Suprapubic skin (tissue), 4 donors: ENCODE data around the gene KRT71.

ENCODE experiments used
- EP300 ChIP-seq: sonication (generic); formaldehyde crosslinking; IDR thresholded peaks from one replicate; pipeline ENCODE4 v1.6.1; 2017; ENCODE audit warnings: antibody characterized with exemption
- POLR2A ChIP-seq, 2 donors: fragments of 450-650 bp; IDR thresholded peaks; one replicate each; pipeline ENCODE4 v1.6.1; 2017; ENCODE audit warnings: antibody characterized with exemption in 2 of 2, mild to moderate bottlenecking in 2 of 2, moderate library complexity in 2 of 2
- POLR2AphosphoS5 ChIP-seq, 3 donors: sonication (generic); formaldehyde crosslinking; IDR thresholded peaks; one replicate each; pipeline ENCODE4 v1.6.1; 2017; ENCODE audit warnings: antibody characterized with exemption in 3 of 3
- TF ChIP-seq, protein P1 (sequence below), 2 donors: fragments of 200-600 bp in 1 of 2; fragments of 450-650 bp in 1 of 2; sonication (generic) in 1 of 2; IDR thresholded peaks; one replicate each; pipeline ENCODE4 v1.5.1; 2016 to 2019; ENCODE audit warnings: antibody characterized with exemption in 2 of 2, mild to moderate bottlenecking in 1 of 2, moderate library complexity in 1 of 2

DNA sequence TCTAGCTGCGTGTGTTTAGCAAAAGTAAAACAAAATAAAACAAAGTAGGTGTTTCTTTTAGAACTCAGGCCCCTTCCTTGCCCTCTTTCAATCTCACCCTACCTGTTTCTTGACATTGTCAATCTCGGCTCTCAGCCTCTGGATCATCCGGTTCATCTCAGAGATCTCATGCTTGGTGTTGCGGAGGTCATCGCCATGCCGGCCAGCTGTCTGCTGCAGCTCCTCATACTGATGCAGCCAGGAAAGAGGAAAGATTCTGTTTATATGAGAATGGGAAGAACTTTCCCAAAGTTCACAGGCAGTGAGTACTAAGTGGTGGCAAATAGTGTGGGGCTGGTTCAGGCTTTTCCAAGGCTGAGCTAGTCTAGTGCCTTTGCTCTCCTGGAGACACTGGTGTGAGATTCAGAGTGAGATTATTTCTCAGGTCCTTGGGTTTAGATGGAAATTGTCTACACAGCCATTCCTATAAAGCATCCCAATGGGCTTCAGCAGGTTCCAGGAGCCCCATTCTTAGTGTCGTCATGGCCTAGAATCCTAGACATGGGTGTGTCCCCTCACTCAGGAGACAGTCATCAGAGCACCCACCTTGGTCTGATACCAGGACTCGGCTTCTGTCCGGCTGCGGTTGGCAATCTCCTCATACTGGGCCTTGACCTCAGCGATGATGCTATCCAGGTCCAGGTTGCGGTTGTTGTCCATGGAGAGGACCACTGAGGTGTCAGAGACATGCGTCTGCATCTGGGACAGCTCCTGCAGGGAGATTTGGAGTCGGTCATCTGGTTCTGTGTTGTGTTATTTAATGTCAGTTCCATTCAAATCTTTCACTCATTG is 35.7 kb downstream of the KRT71 start:
- TF ChIP-seq POLR2A (IDR thresholded peaks at IDR 0.05) (no peak), POLR2AphosphoS5 (IDR thresholded peaks at IDR 0.05) (no peak), EP300 (no peak)
- TF ChIP-seq, protein P1, sequence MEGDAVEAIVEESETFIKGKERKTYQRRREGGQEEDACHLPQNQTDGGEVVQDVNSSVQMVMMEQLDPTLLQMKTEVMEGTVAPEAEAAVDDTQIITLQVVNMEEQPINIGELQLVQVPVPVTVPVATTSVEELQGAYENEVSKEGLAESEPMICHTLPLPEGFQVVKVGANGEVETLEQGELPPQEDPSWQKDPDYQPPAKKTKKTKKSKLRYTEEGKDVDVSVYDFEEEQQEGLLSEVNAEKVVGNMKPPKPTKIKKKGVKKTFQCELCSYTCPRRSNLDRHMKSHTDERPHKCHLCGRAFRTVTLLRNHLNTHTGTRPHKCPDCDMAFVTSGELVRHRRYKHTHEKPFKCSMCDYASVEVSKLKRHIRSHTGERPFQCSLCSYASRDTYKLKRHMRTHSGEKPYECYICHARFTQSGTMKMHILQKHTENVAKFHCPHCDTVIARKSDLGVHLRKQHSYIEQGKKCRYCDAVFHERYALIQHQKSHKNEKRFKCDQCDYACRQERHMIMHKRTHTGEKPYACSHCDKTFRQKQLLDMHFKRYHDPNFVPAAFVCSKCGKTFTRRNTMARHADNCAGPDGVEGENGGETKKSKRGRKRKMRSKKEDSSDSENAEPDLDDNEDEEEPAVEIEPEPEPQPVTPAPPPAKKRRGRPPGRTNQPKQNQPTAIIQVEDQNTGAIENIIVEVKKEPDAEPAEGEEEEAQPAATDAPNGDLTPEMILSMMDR (IDR thresholded peaks at IDR 0.05): no peak
